Measurements from ENCODE around the gene CPE.
"Not testable (repeated sequence)": the region's sequence is repeated elsewhere in the genome, so short reads cannot be mapped to it uniquely, and the experiment has no call there.

CPE gene

DNA sequence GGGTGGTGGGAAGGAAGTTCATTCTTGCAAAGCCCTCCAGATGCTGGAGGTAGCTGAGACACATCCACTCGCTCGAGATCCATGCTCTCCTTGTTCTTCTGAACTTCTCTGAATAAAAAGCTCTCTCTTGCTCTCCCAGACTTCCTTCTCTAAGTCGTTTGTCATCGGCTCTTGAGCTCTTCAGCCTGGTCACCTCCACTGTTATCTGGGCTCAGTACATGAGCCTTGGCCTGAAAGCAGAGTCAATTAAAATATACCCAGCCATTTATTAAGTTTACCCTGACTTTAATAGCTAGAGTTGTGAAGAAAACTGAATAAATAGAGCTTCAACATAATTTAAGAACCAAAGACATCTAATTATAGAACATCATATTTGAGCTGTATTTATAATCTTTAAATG is 99.0 kb downstream of the CPE start:
- ChIA-PET POLR2A (no interaction called here), CTCF (interaction anchor here (0.9 to 1.9 kb wide), 7 partner anchors 9 to 347 kb away, joined by 3 to 7 read pairs (median 4); no protein-coding TSS in a partner anchor)
- no peak for DNase-seq (ENCODE audit: extremely low spot score)
- TF ChIP-seq, protein P1, sequence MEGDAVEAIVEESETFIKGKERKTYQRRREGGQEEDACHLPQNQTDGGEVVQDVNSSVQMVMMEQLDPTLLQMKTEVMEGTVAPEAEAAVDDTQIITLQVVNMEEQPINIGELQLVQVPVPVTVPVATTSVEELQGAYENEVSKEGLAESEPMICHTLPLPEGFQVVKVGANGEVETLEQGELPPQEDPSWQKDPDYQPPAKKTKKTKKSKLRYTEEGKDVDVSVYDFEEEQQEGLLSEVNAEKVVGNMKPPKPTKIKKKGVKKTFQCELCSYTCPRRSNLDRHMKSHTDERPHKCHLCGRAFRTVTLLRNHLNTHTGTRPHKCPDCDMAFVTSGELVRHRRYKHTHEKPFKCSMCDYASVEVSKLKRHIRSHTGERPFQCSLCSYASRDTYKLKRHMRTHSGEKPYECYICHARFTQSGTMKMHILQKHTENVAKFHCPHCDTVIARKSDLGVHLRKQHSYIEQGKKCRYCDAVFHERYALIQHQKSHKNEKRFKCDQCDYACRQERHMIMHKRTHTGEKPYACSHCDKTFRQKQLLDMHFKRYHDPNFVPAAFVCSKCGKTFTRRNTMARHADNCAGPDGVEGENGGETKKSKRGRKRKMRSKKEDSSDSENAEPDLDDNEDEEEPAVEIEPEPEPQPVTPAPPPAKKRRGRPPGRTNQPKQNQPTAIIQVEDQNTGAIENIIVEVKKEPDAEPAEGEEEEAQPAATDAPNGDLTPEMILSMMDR (IDR thresholded peaks at IDR 0.05; ENCODE audit: control extremely low read depth, extremely low read depth, low read depth, missing control alignments): no peak

- TF ChIP-seq, protein P1 (IDR thresholded peaks at IDR 0.05; ENCODE audit: control extremely low read depth, extremely low read depth, low read depth, missing control alignments): no peak
- ChIA-PET CTCF (interaction anchor here (0.9 to 1.9 kb wide), 7 partner anchors 10 to 347 kb away, joined by 3 to 7 read pairs (median 4); no protein-coding TSS in a partner anchor), POLR2A (no interaction called here)
- no peak for DNase-seq (ENCODE audit: extremely low spot score)
Observed at GRCh38 chr4:165478260-165478659, 99.5 kb downstream of the CPE start.

DNA sequence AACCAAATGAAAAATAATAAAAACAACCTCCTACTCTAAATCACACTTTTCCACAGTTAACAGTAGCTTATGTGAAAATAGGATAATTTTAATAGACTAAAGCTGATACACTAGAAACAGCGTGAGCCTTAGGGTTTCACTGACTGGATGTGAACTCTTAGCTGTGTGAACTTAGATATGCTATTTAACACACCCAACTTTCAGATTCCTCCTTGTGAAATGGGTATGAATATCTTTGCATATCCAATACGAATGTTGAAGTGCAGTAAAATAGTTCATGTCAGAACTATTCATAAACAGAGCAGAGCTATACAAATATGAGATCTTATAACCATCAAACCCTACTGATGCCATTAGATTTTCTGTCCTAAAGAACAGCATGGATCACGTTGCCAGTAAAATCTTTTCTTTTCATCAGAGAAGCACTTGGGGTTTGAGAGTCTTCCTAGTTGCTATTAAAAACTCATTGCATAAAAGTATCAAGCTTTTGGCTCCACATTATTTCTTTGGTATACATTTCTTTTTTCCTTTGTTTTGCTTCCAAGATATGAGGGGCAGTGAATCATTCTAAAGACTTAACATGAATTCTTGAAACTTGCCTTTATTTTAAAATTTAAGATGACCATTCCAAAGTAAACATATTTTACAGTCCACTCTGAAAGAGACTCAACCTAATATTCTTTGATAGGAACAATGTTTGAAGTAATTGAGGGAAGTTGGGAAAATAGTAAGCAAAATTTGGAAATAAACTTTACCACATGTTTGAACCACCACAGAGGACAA is 102.4 kb downstream of the CPE start:
- TF ChIP-seq, protein P1 (IDR thresholded peaks at IDR 0.05; ENCODE audit: control extremely low read depth, extremely low read depth, low read depth, missing control alignments): no peak
- ChIA-PET CTCF (interaction anchor here (0.7 to 3.0 kb wide), 6 partner anchors 9 to 350 kb away, joined by 3 to 13 read pairs (median 4); no protein-coding TSS in a partner anchor), POLR2A (interaction anchor here (0.6 kb wide), 1 partner anchor 188 kb away, joined by 3 read pairs; no protein-coding TSS in a partner anchor)
- no peak for DNase-seq (ENCODE audit: extremely low spot score)

- ChIA-PET POLR2A (no interaction called here), CTCF (interaction anchor here (0.8 to 1.8 kb wide), 7 partner anchors 9 to 586 kb away, joined by 3 to 8 read pairs (median 3); no protein-coding TSS in a partner anchor)
- TF ChIP-seq, protein P1 (IDR thresholded peaks at IDR 0.05; ENCODE audit: control extremely low read depth, extremely low read depth, low read depth, missing control alignments): no peak
- no peak for DNase-seq (ENCODE audit: extremely low spot score)
Observed at GRCh38 chr4:165489786-165490185, 111.0 kb downstream of the CPE start.

DNA sequence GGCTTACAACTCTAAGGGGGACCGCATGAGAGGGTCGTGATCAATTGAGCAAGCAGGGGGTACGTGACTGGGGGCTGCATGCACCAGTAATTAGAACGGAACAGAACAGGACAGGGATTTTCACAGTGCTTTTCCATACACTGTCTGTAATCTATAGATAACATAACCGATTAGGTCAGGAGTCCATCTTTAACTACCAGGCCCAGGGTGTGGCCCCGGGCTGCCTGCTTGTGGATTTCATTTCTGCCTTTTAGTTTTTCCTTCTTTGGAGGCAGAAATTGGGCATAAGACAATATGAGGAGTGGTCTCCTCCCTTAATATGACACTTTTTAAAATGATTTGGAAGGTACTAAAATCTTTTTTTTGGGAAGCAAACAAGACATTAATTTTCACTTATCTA is 113.8 kb downstream of the CPE start:
- CTCF ChIA-PET: interaction anchor here (0.6 to 3.1 kb wide), 22 partner anchors 8 to 606 kb away, joined by 3 to 51 read pairs (median 4); no protein-coding TSS in a partner anchor
- POLR2A ChIA-PET; DNase-seq (ENCODE audit: extremely low spot score): not testable (repeated sequence)

DNA sequence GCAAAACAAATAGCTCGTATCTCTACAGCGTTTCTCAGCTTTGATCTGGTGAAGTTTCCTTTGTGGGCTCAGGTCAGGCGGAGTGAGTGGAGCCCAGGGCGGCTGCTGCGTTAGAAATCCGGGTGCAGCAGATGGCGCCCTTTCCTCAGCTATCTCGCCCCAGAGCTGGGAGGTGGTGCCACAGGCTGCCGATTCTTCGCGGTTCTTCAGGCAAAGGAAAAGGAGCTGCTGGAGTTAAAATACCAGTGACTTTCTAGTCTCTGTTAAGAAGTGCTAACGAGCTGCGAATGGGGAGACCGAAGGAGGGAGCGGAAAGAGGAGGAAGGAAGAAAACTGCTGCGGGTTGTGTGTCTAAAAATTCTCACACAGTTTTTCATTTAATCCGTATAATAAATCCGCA is 114.6 kb downstream of the CPE start:
- ChIA-PET POLR2A (no interaction called here), CTCF (interaction anchor here (0.6 to 3.1 kb wide), 29 partner anchors 9 to 606 kb away, joined by 3 to 51 read pairs (median 4); no protein-coding TSS in a partner anchor)
- DNase-seq (ENCODE audit: extremely low spot score): peak; percentile 51
- TF ChIP-seq, protein P1 (IDR thresholded peaks at IDR 0.05; ENCODE audit: control extremely low read depth, extremely low read depth, low read depth, missing control alignments): peak; percentile 89
